ENCODE results near the gene CLEC11A.

The CLEC11A gene

GRCh38 chr19:50711196-50711595, 12.0 kb upstream of the CLEC11A start:
- no peak overlapping the region for H3K9ac ChIP-seq (ENCODE audit: low read length)
- H3K27me3 ChIP-seq (ENCODE audit: control insufficient read depth, insufficient read depth, low read length): no peaks in the 10 kb centered on the region
- H3K4me3 ChIP-seq (ENCODE audit: low read length): no peak overlapping the region
- no peak overlapping the region for H3K27ac ChIP-seq (ENCODE audit: low read depth, low read length)
- no peaks in the 10 kb centered on the region for H3K4me1 ChIP-seq (ENCODE audit: control insufficient read depth, insufficient read depth, low read length)
- no peaks in the 10 kb centered on the region for H3K36me3 ChIP-seq (ENCODE audit: control insufficient read depth, insufficient read depth, low read length)

DNA sequence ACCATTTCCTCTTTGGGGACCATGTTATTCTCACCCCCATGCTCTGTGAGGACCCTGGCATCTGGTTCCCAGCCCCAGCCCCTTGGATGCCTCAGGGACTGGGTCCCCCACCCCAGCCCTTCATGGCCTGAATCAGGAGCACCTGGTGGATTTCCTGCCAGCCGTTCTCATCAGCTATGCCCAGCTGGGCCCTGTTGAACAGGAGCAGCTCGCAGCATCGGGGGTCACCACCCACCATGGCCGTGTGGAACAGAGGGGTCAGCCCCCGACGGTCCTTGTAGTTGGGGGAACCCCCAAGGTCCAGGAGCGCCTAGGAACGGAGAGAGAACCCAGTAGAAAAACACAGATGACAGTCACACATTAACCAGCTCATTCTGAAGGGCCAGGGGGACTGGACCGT, 11.4 kb upstream of the CLEC11A start:
- Histone ChIP-seq H3K27me3 (ENCODE audit: control insufficient read depth, insufficient read depth, low read length) (no peaks in the 10 kb centered on the region), H3K36me3 (ENCODE audit: control insufficient read depth, insufficient read depth, low read length) (no peaks in the 10 kb centered on the region), H3K4me1 (ENCODE audit: control insufficient read depth, insufficient read depth, low read length) (no peaks in the 10 kb centered on the region), H3K4me3 (ENCODE audit: low read length) (no peak overlapping the region), H3K9ac (ENCODE audit: low read length) (no peak overlapping the region), H3K27ac (ENCODE audit: low read depth, low read length) (no peak overlapping the region)

DNA sequence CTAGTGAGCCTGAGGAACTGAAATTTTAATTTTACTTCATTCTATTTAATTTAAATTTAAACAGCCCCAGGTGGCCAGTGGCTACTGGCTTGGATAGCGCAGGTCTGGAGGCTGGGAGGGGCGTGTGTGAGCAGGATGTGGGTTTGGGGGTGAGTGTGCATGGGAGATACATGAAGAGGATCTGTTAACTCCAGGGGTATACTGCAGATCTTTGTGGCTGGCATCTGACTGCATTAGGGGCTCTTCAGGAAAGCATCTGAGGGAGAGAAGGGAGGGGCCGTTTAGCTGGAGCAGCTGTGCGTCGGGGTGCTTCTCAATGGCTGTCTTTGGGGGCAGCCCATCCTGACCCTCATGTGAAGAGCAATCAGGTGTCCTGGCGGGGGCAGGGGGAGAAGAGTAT, 10.3 kb upstream of the CLEC11A start:
- Histone ChIP-seq H3K27me3 (ENCODE audit: control insufficient read depth, insufficient read depth, low read length) (peaks cover 5% of the 10 kb centered on the region), H3K9ac (ENCODE audit: low read length) (no peak overlapping the region), H3K36me3 (ENCODE audit: control insufficient read depth, insufficient read depth, low read length) (no peaks in the 10 kb centered on the region), H3K27ac (ENCODE audit: low read depth, low read length) (no peak overlapping the region), H3K4me3 (ENCODE audit: low read length) (no peak overlapping the region), H3K4me1 (ENCODE audit: control insufficient read depth, insufficient read depth, low read length) (no peaks in the 10 kb centered on the region)

GRCh38 chr19:50713556-50714236, 9.5 kb upstream of the CLEC11A start:
- peaks cover 5% of the 10 kb centered on the region for H3K27me3 ChIP-seq (ENCODE audit: control insufficient read depth, insufficient read depth, low read length)
- H3K4me1 ChIP-seq (ENCODE audit: control insufficient read depth, insufficient read depth, low read length): no peaks in the 10 kb centered on the region
- no peak overlapping the region for H3K27ac ChIP-seq (ENCODE audit: low read depth, low read length)
- H3K36me3 ChIP-seq (ENCODE audit: control insufficient read depth, insufficient read depth, low read length): no peaks in the 10 kb centered on the region
- H3K4me3 ChIP-seq (ENCODE audit: low read length): no peak overlapping the region
- no peak overlapping the region for H3K9ac ChIP-seq (ENCODE audit: low read length)

- H3K27me3 ChIP-seq (ENCODE audit: control insufficient read depth, insufficient read depth, low read length): peaks cover 5% of the 10 kb centered on the region
- no peaks in the 10 kb centered on the region for H3K4me1 ChIP-seq (ENCODE audit: control insufficient read depth, insufficient read depth, low read length)
- no peak overlapping the region for H3K9ac ChIP-seq (ENCODE audit: low read length)
- no peaks in the 10 kb centered on the region for H3K36me3 ChIP-seq (ENCODE audit: control insufficient read depth, insufficient read depth, low read length)
- H3K27ac ChIP-seq (ENCODE audit: low read depth, low read length): no peak overlapping the region
- no peak overlapping the region for H3K4me3 ChIP-seq (ENCODE audit: low read length)
Observed at GRCh38 chr19:50716178-50717025, 6.8 kb upstream of the CLEC11A start.

GRCh38 chr19:50717026-50717723, 6.0 kb upstream of the CLEC11A start:
- Histone ChIP-seq H3K9ac (ENCODE audit: low read length) (no peak overlapping the region), H3K4me1 (ENCODE audit: control insufficient read depth, insufficient read depth, low read length) (no peaks in the 10 kb centered on the region)

DNA sequence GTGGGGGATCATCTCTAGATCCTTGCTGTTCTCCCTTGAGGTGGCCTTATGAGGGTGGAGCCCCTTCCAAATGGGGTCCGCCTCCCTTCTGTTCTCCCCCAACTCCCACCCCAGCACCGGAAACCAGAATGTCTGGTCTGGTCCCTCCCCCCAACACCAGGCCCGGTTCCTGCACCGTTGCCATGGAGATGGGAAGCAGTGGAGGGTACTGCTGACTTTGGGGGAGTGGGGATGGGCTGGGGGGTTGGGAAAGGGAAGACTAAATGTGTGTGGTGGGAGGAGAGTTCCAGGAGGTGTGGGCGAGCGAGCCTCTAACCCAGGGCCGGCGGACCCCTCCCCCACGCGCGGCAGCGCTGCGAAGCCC, 5.3 kb upstream of the CLEC11A start:
- H3K4me1 ChIP-seq (ENCODE audit: control insufficient read depth, insufficient read depth, low read length): no peaks in the 10 kb centered on the region
- H3K27me3 ChIP-seq (ENCODE audit: control insufficient read depth, insufficient read depth, low read length): peaks cover 5% of the 10 kb centered on the region
- no peak overlapping the region for H3K9ac ChIP-seq (ENCODE audit: low read length)
- H3K36me3 ChIP-seq (ENCODE audit: control insufficient read depth, insufficient read depth, low read length): no peaks in the 10 kb centered on the region
- no peak overlapping the region for H3K4me3 ChIP-seq (ENCODE audit: low read length)
- no peak overlapping the region for H3K27ac ChIP-seq (ENCODE audit: low read depth, low read length)

More at GRCh38 chr19:50717026-50717723, 6.0 kb upstream of the CLEC11A start:
- H3K4me3 ChIP-seq (ENCODE audit: low read length): no peak overlapping the region
- H3K27ac ChIP-seq (ENCODE audit: low read depth, low read length): no peak overlapping the region
- peaks cover 5% of the 10 kb centered on the region for H3K27me3 ChIP-seq (ENCODE audit: control insufficient read depth, insufficient read depth, low read length)
- H3K36me3 ChIP-seq (ENCODE audit: control insufficient read depth, insufficient read depth, low read length): no peaks in the 10 kb centered on the region

GRCh38 chr19:50718255-50719118, 4.7 kb upstream of the CLEC11A start:
- no peaks in the 10 kb centered on the region for H3K4me1 ChIP-seq (ENCODE audit: control insufficient read depth, insufficient read depth, low read length)
- H3K36me3 ChIP-seq (ENCODE audit: control insufficient read depth, insufficient read depth, low read length): no peaks in the 10 kb centered on the region
- H3K9ac ChIP-seq (ENCODE audit: low read length): no peak overlapping the region
- H3K4me3 ChIP-seq (ENCODE audit: low read length): no peak overlapping the region
- H3K27me3 ChIP-seq (ENCODE audit: control insufficient read depth, insufficient read depth, low read length): peaks cover 5% of the 10 kb centered on the region
- H3K27ac ChIP-seq (ENCODE audit: low read depth, low read length): no peak overlapping the region

GRCh38 chr19:50719119-50719435, 4.1 kb upstream of the CLEC11A start:
- Histone ChIP-seq H3K4me1 (ENCODE audit: control insufficient read depth, insufficient read depth, low read length) (no peaks in the 10 kb centered on the region), H3K4me3 (ENCODE audit: low read length) (no peak overlapping the region), H3K27me3 (ENCODE audit: control insufficient read depth, insufficient read depth, low read length) (peaks cover 5% of the 10 kb centered on the region), H3K27ac (ENCODE audit: low read depth, low read length) (no peak overlapping the region), H3K36me3 (ENCODE audit: control insufficient read depth, insufficient read depth, low read length) (no peaks in the 10 kb centered on the region), H3K9ac (ENCODE audit: low read length) (no peak overlapping the region)

GRCh38 chr19:50719566-50719965, 3.6 kb upstream of the CLEC11A start, which contains the start of gene SHANK1:
SHANK1 (minus strand) TSS chr19:50719802; CDS start chr19:50716919, 2,883 bp downstream.
- H3K9ac ChIP-seq (ENCODE audit: low read length): no peak within 1 kb of the TSS
- H3K4me1 ChIP-seq (ENCODE audit: control insufficient read depth, insufficient read depth, low read length): no peaks in the 10 kb centered on the region
- H3K4me3 ChIP-seq (ENCODE audit: low read length): no peak within 1 kb of the TSS
- H3K36me3 ChIP-seq (ENCODE audit: control insufficient read depth, insufficient read depth, low read length): no peaks in the 10 kb centered on the region
- H3K27ac ChIP-seq (ENCODE audit: low read depth, low read length): no peak within 1 kb of the TSS
- peaks cover 5% of the 10 kb centered on the region for H3K27me3 ChIP-seq (ENCODE audit: control insufficient read depth, insufficient read depth, low read length)

DNA sequence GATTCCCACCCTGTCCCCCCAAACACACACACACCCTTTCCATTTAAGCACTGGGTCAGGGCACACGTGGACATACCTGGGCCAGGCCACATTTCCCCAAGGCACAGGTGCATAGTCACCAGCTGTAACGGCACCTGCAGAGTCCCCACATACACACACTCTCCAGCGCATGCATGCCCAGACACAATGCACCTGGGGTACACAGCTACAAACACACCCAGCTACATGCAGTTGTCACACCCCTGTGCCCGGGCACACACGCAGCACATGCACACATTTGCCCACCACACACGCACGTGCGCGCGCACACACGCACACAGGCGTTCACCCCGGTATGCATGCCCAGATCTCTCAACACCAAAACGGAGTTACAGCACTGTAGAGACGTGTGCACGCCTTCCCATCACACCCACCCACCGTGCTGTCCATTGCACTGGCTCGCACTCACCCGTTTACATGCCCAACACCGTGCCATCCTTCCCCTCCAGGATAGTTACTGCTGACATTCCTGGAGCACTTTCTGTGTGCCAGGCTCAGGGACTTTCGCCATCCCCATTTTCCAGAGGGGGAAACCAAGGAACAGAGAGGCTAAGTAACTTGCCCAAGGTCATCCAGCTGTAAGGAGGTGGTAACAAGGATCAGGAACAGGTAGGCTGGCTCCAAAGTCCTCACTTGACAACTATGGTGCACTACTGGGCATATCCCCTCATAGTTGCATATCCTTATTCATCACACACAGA, 2.8 kb upstream of the CLEC11A start:
- no peaks in the 10 kb centered on the region for H3K4me1 ChIP-seq (ENCODE audit: control insufficient read depth, insufficient read depth, low read length)
- H3K27me3 ChIP-seq (ENCODE audit: control insufficient read depth, insufficient read depth, low read length): peaks cover 5% of the 10 kb centered on the region
- no peak overlapping the region for H3K4me3 ChIP-seq (ENCODE audit: low read length)
- no peaks in the 10 kb centered on the region for H3K36me3 ChIP-seq (ENCODE audit: control insufficient read depth, insufficient read depth, low read length)
- no peak overlapping the region for H3K9ac ChIP-seq (ENCODE audit: low read length)
- H3K27ac ChIP-seq (ENCODE audit: low read depth, low read length): no peak overlapping the region

Data from rectal smooth muscle tissue (tissue), 1 donor.